Common myeloid progenitor, CD34-positive (primary cell): ENCODE measurements around the gene OSBP2.

ENCODE experiments used
- CTCF ChIA-PET: fragments of 350-600 bp; sonication (Branson Sonifier 250); formaldehyde crosslinking; loops from one replicate; lab custom pipeline; 2021; ENCODE audit warnings: antibody characterized with exemption; lab: Charles Lee
- POLR2A ChIA-PET: fragments of 350-600 bp; sonication (Branson Sonifier 250); formaldehyde crosslinking; loops from one replicate; lab custom pipeline; 2021; ENCODE audit warnings: antibody characterized with exemption; lab: Charles Lee
- DNase-seq, 3 donors: peaks; one replicate each; pipeline versions ENCODE4 v3.0.0 to v3.0.0-alpha.2; 2013
- H3K27ac ChIP-seq, 2 experiments: 1 replicate in 1 of 2; 2 replicates in 1 of 2; pipeline ENCODE4 v1.7.0; 2013; ENCODE audit warnings: inconsistent platforms in 2 of 2, low read length in 2 of 2, mild to moderate bottlenecking in 2 of 2, low read depth in 1 of 2, moderate library complexity in 1 of 2; ENCODE audit not compliant: severe bottlenecking in 2 of 2, insufficient read depth in 1 of 2, poor library complexity in 1 of 2
- H3K27me3 ChIP-seq, 5 experiments: replicated peaks in 2 of 5; 1 replicate in 3 of 5; 2 replicates in 2 of 5; pipeline versions ENCODE4 v1.6.1 to v1.7.0; 2013; ENCODE audit warnings: low read length in 4 of 5, mild to moderate bottlenecking in 2 of 5, moderate library complexity in 2 of 5, inconsistent platforms in 1 of 5; ENCODE audit not compliant: insufficient read depth in 5 of 5, control insufficient read depth in 4 of 5
- H3K36me3 ChIP-seq, 4 experiments: 1 replicate in 2 of 4; 2 replicates in 2 of 4; pipeline versions ENCODE4 v1.6.1 to v1.7.0; 2013; ENCODE audit warnings: low read length in 3 of 4, control low read depth in 1 of 4, mild to moderate bottlenecking in 1 of 4; ENCODE audit not compliant: control insufficient read depth in 4 of 4, insufficient read depth in 4 of 4
- H3K4me1 ChIP-seq, 4 experiments: 1 replicate in 3 of 4; 2 replicates in 1 of 4; pipeline versions ENCODE4 v1.6.1 to v1.7.1; 2013; ENCODE audit warnings: low read length in 3 of 4, mild to moderate bottlenecking in 3 of 4, control low read depth in 1 of 4, inconsistent platforms in 1 of 4, moderate library complexity in 1 of 4; ENCODE audit not compliant: control insufficient read depth in 4 of 4, insufficient read depth in 4 of 4; ENCODE audit errors: control extremely low read depth in 1 of 4
- H3K4me3 ChIP-seq, 7 experiments: 1 replicate in 4 of 7; 2 replicates in 3 of 7; pipeline versions ENCODE4 v1.5.1 to v1.7.0; 2013; ENCODE audit warnings: mild to moderate bottlenecking in 7 of 7, low read length in 6 of 7, moderate library complexity in 6 of 7, inconsistent platforms in 2 of 7, low read depth in 2 of 7, control low read depth in 1 of 7; ENCODE audit not compliant: insufficient read depth in 4 of 7, control insufficient read depth in 1 of 7; ENCODE audit errors: extremely low read depth in 1 of 7
- H3K9me3 ChIP-seq, 5 experiments: 1 replicate in 4 of 5; 2 replicates in 1 of 5; pipeline versions ENCODE4 v1.6.1 to v1.7.1; 2013; ENCODE audit warnings: low read length in 4 of 5, mild to moderate bottlenecking in 2 of 5, inconsistent platforms in 1 of 5, low read depth in 1 of 5, moderate library complexity in 1 of 5; ENCODE audit not compliant: control insufficient read depth in 4 of 5, insufficient read depth in 2 of 5; ENCODE audit errors: control extremely low read depth in 1 of 5
- WGBS: methylation state at CpG from one replicate; pipeline ENCODE4 v1.1.5; 2013; ENCODE audit not compliant: insufficient coverage; 5-methylcytosine and 5-hydroxymethylcytosine counted together

Gene OSBP2

GRCh38 chr22:30855677-30856518 lies 161.2 kb downstream of the OSBP2 start:
- CTCF ChIA-PET, result no interaction called here
- no peak for DNase-seq

GRCh38 chr22:30856741-30857502 lies 162.2 kb downstream of the OSBP2 start:
- POLR2A ChIA-PET, result no interaction called here
- Histone ChIP-seq H3K27ac (no peak overlapping the region), H3K27me3 (no peaks in the 10 kb centered on the region), H3K4me3 (no peak overlapping the region), H3K9me3 (peaks cover 0 to 9% (median 2%) of the 10 kb centered on the region in 5 experiments), H3K36me3 (no peaks in the 10 kb centered on the region), H3K4me1 (peaks cover 0 to 8% (median 6%) of the 10 kb centered on the region in 4 experiments)
- CTCF ChIA-PET, result no interaction called here
- no peak for DNase-seq
- 88% methylated on average over 10 of the region's 14 CpGs for WGBS

More at GRCh38 chr22:30855677-30856518, 161.2 kb downstream of the OSBP2 start:
- H3K4me3 ChIP-seq, result no peak overlapping the region
- H3K9me3 ChIP-seq, result peaks cover 0 to 13% (median 2%) of the 10 kb centered on the region in 5 experiments
- no peaks in the 10 kb centered on the region for H3K36me3 ChIP-seq
- H3K27me3 ChIP-seq, result no peaks in the 10 kb centered on the region
- 100% methylated on average over 3 of the region's 4 CpGs for WGBS
- no peak overlapping the region for H3K27ac ChIP-seq
- peaks cover 0 to 8% (median 0%) of the 10 kb centered on the region in 4 experiments for H3K4me1 ChIP-seq
- POLR2A ChIA-PET, result no interaction called here

- Histone ChIP-seq H3K36me3 (no peaks in the 10 kb centered on the region), H3K4me3 (no peak overlapping the region), H3K27ac (no peak overlapping the region), H3K27me3 (no peaks in the 10 kb centered on the region), H3K4me1 (peaks cover 0 to 8% (median 6%) of the 10 kb centered on the region in 4 experiments), H3K9me3 (peaks cover 0 to 6% (median 2%) of the 10 kb centered on the region in 5 experiments)
- ChIA-PET POLR2A (no interaction called here), CTCF (no interaction called here)
- DNase-seq, result no peak
- 97% methylated on average over 7 of the region's 13 CpGs for WGBS
These were observed 163.1 kb downstream of the OSBP2 start for GRCh38 chr22:30857791-30858190.

- 96% methylated on average over 18 of the region's 18 CpGs for WGBS
- CTCF ChIA-PET, result interaction anchor here (1.0 to 1.5 kb wide), 2 partner anchors 23 to 95 kb away, joined by 3 to 4 read pairs; no protein-coding TSS in a partner anchor
- H3K4me1 ChIP-seq, result peaks cover 0 to 8% (median 6%) of the 10 kb centered on the region in 4 experiments
These were observed 164.5 kb downstream of the OSBP2 start for GRCh38 chr22:30858976-30859713.

DNA sequence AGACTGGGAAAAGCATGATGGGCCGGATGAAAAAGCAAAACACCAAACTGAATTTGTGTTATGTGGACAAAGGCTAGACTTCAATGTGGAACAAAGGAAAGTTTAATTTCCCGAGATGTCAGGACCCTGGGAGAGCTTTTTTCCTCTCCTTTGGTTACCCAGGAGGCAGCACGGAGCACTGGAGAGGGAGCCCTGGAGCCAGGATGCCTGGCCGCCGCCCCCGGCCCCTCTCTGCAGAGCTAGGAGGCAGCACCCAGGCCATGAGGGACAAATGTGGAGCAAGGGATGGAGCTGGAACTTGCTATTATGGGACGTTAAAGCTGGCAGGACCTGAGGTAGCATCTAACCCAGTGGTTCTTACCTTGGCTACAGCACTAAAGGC lies 165.0 kb downstream of the OSBP2 start:
- H3K4me3 ChIP-seq, result no peak overlapping the region
- H3K9me3 ChIP-seq, result peaks cover 0 to 4% (median 0%) of the 10 kb centered on the region in 5 experiments
- ChIA-PET CTCF (interaction anchor here (1.0 to 1.5 kb wide), 3 partner anchors 22 to 96 kb away, joined by 3 to 4 read pairs (median 3); no protein-coding TSS in a partner anchor), POLR2A (no interaction called here)
- no peak overlapping the region for H3K27ac ChIP-seq
- H3K27me3 ChIP-seq, result no peaks in the 10 kb centered on the region
- no peaks in the 10 kb centered on the region for H3K36me3 ChIP-seq
- 100% methylated on average over 6 of the region's 7 CpGs for WGBS
- H3K4me1 ChIP-seq, result peaks cover 0 to 8% (median 6%) of the 10 kb centered on the region in 4 experiments
- no peak for DNase-seq

More at GRCh38 chr22:30858976-30859713, 164.5 kb downstream of the OSBP2 start:
- no peak for DNase-seq
- no peak overlapping the region for H3K27ac ChIP-seq
- POLR2A ChIA-PET, result no interaction called here
- no peak overlapping the region for H3K4me3 ChIP-seq
- H3K36me3 ChIP-seq, result no peaks in the 10 kb centered on the region
- H3K9me3 ChIP-seq, result peaks cover 0 to 4% (median 0%) of the 10 kb centered on the region in 5 experiments
- no peaks in the 10 kb centered on the region for H3K27me3 ChIP-seq

DNA sequence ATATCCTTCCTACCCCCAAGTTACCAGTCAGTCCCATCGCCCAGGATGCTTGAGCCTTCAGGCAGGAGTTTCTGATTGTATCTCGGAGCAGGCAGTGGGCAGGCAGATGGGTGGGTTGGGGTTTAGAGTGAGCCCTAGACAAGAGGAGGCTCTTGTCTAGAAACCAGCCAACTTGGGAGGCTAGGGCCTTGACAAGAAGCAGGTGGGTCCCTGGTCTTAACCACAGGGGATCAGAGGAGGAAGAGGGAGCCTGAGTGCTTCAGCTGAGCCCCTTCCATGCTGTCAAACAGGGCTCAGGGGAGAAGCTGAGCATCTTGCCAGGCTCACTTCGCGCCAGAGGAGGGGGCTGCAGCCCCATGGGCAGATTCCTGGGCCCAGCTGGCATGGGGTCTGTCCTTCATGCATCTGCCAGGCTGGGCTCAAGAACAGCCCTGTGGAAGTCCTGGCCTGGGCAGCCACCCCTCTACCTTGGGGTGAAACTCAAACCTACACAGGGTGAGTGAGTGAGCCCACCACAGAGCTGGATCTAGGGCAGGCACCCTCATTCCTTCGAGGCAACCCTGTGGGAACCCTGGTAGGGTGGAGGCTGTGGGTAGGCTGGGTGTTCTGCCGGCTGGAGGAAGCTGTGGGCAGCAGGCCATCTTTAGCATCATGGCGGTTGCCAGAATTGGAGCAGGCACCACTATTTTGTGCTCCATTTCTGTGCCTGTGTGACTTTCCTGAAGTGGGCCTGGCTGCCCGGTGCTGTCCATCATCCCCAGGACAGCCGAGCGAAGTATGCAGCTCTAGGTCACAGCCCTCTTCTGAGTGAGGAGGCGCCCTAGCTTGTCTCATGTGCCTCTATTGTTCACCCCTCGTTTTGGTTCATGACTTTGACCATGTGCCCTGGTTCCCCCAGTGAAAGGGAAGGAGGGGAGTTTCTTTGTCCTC lies 165.8 kb downstream of the OSBP2 start:
- H3K27me3 ChIP-seq, result no peaks in the 10 kb centered on the region
- H3K4me1 ChIP-seq, result peaks cover 0 to 8% (median 6%) of the 10 kb centered on the region in 4 experiments
- peaks cover 0 to 3% (median 0%) of the 10 kb centered on the region in 5 experiments for H3K9me3 ChIP-seq
- H3K4me3 ChIP-seq, result no peak overlapping the region
- no peak overlapping the region for H3K27ac ChIP-seq
- WGBS, result 92% methylated on average over 10 of the region's 12 CpGs
- H3K36me3 ChIP-seq, result no peaks in the 10 kb centered on the region
- no peak for DNase-seq
- ChIA-PET CTCF (interaction anchor here (1.2 to 1.5 kb wide), 2 partner anchors 21 to 45 kb away, joined by 3 to 4 read pairs; no protein-coding TSS in a partner anchor), POLR2A (interaction anchor here (0.6 kb wide), 1 partner anchor 225 kb away, joined by 3 read pairs; no protein-coding TSS in a partner anchor)
